Neural cell (in vitro differentiated cells): ENCODE data around the gene FAS. TPM values are rescaled to one million over a fixed set of nuclear protein-coding genes. Genes with fewer than 3 reads are reported as not detected.

Experiments
- H2AFZ ChIP-seq: fragments of 200-600, 300-800 bp; sonication (generic), shearing (Covaris generic); 2 replicates; pipeline ENCODE4 v1.6.0; 2014; ENCODE audit warnings: low read depth, mild to moderate bottlenecking, antibody characterized with exemption, low read length, moderate library complexity
- H3F3A ChIP-seq: fragments of 200-600 bp; shearing (Covaris generic); 2 replicates; pipeline ENCODE4 v1.6.1; 2016; ENCODE audit warnings: mild to moderate bottlenecking, moderate library complexity, mixed read lengths, antibody characterized with exemption, low read length; ENCODE audit not compliant: insufficient read depth, poor library complexity, severe bottlenecking
- H3K27ac ChIP-seq: fragments of 200-600, 300-800 bp; sonication (generic), shearing (Covaris generic); 2 replicates; pipeline ENCODE4 v1.5.1; 2014; ENCODE audit warnings: mild to moderate bottlenecking, low read length, moderate library complexity
- H3K27me3 ChIP-seq: fragments of 300-800, 200-600 bp; sonication (generic), shearing (Covaris generic); 2 replicates; pipeline ENCODE4 v1.6.0; 2014; ENCODE audit warnings: mild to moderate bottlenecking, low read depth, low read length, moderate library complexity; ENCODE audit not compliant: insufficient read depth
- H3K36me3 ChIP-seq: fragments of 300-800, 200-600 bp; sonication (generic), shearing (Covaris generic); 2 replicates; pipeline ENCODE4 v1.5.1; 2014; ENCODE audit warnings: mild to moderate bottlenecking, antibody characterized with exemption, low read length, moderate library complexity; ENCODE audit not compliant: insufficient read depth
- H3K4me2 ChIP-seq: fragments of 300-800, 200-600 bp; sonication (generic), shearing (Covaris generic); 2 replicates; pipeline ENCODE4 v1.6.0; 2014; ENCODE audit warnings: mild to moderate bottlenecking, low read length
- H3K4me3 ChIP-seq: fragments of 300-800, 200-600 bp; sonication (generic), shearing (Covaris generic); 2 replicates; pipeline ENCODE4 v1.5.1; 2014; ENCODE audit warnings: mild to moderate bottlenecking, low read length, moderate library complexity
- H3K79me2 ChIP-seq: fragments of 200-600 bp; shearing (Covaris generic); replicated peaks from 2 replicates; pipeline ENCODE4 v1.6.0; 2014; ENCODE audit warnings: mild to moderate bottlenecking, low read length, moderate library complexity; ENCODE audit not compliant: insufficient read depth
- H3K9ac ChIP-seq: fragments of 300-800, 200-600 bp; sonication (generic), shearing (Covaris generic); 2 replicates; pipeline ENCODE4 v1.6.1; 2016; ENCODE audit warnings: mild to moderate bottlenecking, low read length, mixed read lengths
- H3K9me2 ChIP-seq: fragments of 200-600 bp; shearing (Covaris generic); 2 replicates; pipeline ENCODE4 v1.6.1; 2016; ENCODE audit warnings: mild to moderate bottlenecking, low read length, mixed read lengths; ENCODE audit not compliant: insufficient read depth
- H3K9me3 ChIP-seq: fragments of 200-600, 300-800 bp; sonication (generic), shearing (Covaris generic); 2 replicates; pipeline ENCODE4 v1.6.1; 2016; ENCODE audit warnings: mild to moderate bottlenecking, mixed run types, low read length, moderate library complexity, mixed read lengths
- H4K20me1 ChIP-seq: fragments of 200-600 bp; shearing (Covaris generic); 2 replicates; pipeline ENCODE4 v1.6.1; 2016; ENCODE audit warnings: mild to moderate bottlenecking, mixed run types; ENCODE audit not compliant: insufficient read depth
- CTCF ChIP-seq: fragments of 450-650 bp; IDR thresholded peaks from 2 replicates; pipeline ENCODE4 v1.5.1; 2014; ENCODE audit warnings: antibody characterized with exemption, mild to moderate bottlenecking, moderate library complexity; ENCODE audit not compliant: poor library complexity, severe bottlenecking
- EP300 ChIP-seq: fragments of 450-650 bp; conservative IDR thresholded peaks from 2 replicates; pipeline ENCODE4 v1.6.1; 2014; ENCODE audit warnings: antibody characterized with exemption, mild to moderate bottlenecking, moderate library complexity; ENCODE audit not compliant: poor library complexity, severe bottlenecking
- EZH2 ChIP-seq: fragments of 200-600, 300-800 bp; shearing (Covaris generic), sonication (generic); IDR thresholded peaks from 2 replicates; pipeline ENCODE4 v1.6.1; 2014; ENCODE audit warnings: antibody characterized with exemption, low read length, borderline replicate concordance, mild to moderate bottlenecking; ENCODE audit not compliant: insufficient read depth, poor library complexity, severe bottlenecking
- MXI1 ChIP-seq: fragments of 450-650 bp; conservative IDR thresholded peaks from 2 replicates; pipeline ENCODE4 v1.6.1; 2014; ENCODE audit warnings: antibody characterized with exemption, mild to moderate bottlenecking; ENCODE audit not compliant: poor library complexity, severe bottlenecking
- POLR2AphosphoS5 ChIP-seq: IDR thresholded peaks from 2 replicates; pipeline ENCODE4 v1.6.1; 2012
- RAD21 ChIP-seq: fragments of 450-650 bp; conservative IDR thresholded peaks from 2 replicates; pipeline ENCODE4 v1.6.1; 2014; ENCODE audit warnings: antibody characterized with exemption, mild to moderate bottlenecking, moderate library complexity
- REST ChIP-seq: IDR thresholded peaks from 2 replicates; pipeline ENCODE4 v1.6.1; 2012; ENCODE audit warnings: borderline replicate concordance
- SMC3 ChIP-seq: fragments of 450-650 bp; conservative IDR thresholded peaks from 2 replicates; pipeline ENCODE4 v1.6.1; 2014; ENCODE audit warnings: antibody characterized with exemption, mild to moderate bottlenecking, moderate library complexity; ENCODE audit not compliant: poor library complexity
- TAF1 ChIP-seq: IDR thresholded peaks from 2 replicates; pipeline ENCODE4 v1.6.1; 2012; ENCODE audit warnings: low read depth
- polyA plus RNA-seq: library from polyadenylated mRNA; depleted of rRNA; stranded (reverse); fragments of >200 nt; gene quantifications from 2 replicates; pipeline ENCODE4 v1.2.3, GENCODE V29; 2014

FAS gene
- polyA plus RNA-seq, 1 donor from 2014 or later: 2.5 TPM

GRCh38 chr10:88980247-88980646 is 10.4 kb upstream of the FAS start:
- no peak overlapping the region for H2AFZ ChIP-seq
- no peak overlapping the region for H3K27ac ChIP-seq
- H3K4me3 ChIP-seq: no peak overlapping the region
- no peaks in the 10 kb centered on the region for H3K36me3 ChIP-seq
- no peak overlapping the region for H3K4me2 ChIP-seq
- H3K9ac ChIP-seq: no peak overlapping the region
- TF ChIP-seq TAF1: no peak
- H4K20me1 ChIP-seq: no peaks in the 10 kb centered on the region
- no peaks in the 10 kb centered on the region for H3K9me3 ChIP-seq
- H3K27me3 ChIP-seq: no peaks in the 10 kb centered on the region
- H3F3A ChIP-seq: no peaks in the 10 kb centered on the region
- no peaks in the 10 kb centered on the region for H3K79me2 ChIP-seq
- H3K9me2 ChIP-seq: no peaks in the 10 kb centered on the region

GRCh38 chr10:88980800-88981199 is 9.8 kb upstream of the FAS start:
- Histone ChIP-seq H3K9me3 (no peaks in the 10 kb centered on the region), H3K36me3 (no peaks in the 10 kb centered on the region), H3K27ac (no peak overlapping the region), H2AFZ (no peak overlapping the region), H3K79me2 (no peaks in the 10 kb centered on the region), H3K4me3 (no peak overlapping the region), H3F3A (no peaks in the 10 kb centered on the region), H3K9me2 (no peaks in the 10 kb centered on the region), H3K9ac (no peak overlapping the region), H4K20me1 (no peaks in the 10 kb centered on the region), H3K27me3 (no peaks in the 10 kb centered on the region), H3K4me2 (no peak overlapping the region)
- TF ChIP-seq EZH2 (no peak), TAF1 (no peak), SMC3 (no peak), REST (no peak), MXI1 (no peak), CTCF (no peak)

GRCh38 chr10:88981435-88981834 is 9.2 kb upstream of the FAS start:
- Histone ChIP-seq H3K4me2 (no peak overlapping the region), H3K4me3 (no peak overlapping the region), H3K27me3 (no peaks in the 10 kb centered on the region), H3K79me2 (no peaks in the 10 kb centered on the region), H3K9me2 (no peaks in the 10 kb centered on the region), H2AFZ (no peak overlapping the region), H4K20me1 (no peaks in the 10 kb centered on the region), H3K9ac (no peak overlapping the region), H3K36me3 (no peaks in the 10 kb centered on the region), H3F3A (no peaks in the 10 kb centered on the region), H3K27ac (no peak overlapping the region), H3K9me3 (no peaks in the 10 kb centered on the region)
- TF ChIP-seq SMC3 (no peak), EZH2 (no peak), TAF1 (no peak), MXI1 (no peak), POLR2AphosphoS5 (no peak), RAD21 (no peak), EP300 (no peak), CTCF (no peak), REST (no peak)
